ENCODE results near the gene WIZ. TPM values are rescaled to one million over a fixed set of nuclear protein-coding genes. Genes with fewer than 3 reads are reported as not detected.

The WIZ gene
- total and polyA plus RNA-seq, 10 of the 15 experiments (the other 5 are each of a cell fraction or from before 2014, with no cell fraction given): 0.10 to 26.7 (median 2.7) TPM

GRCh38 chr19:15404097-15404779, 45.5 kb downstream of the WIZ start:
- no TSS peak for BruUV-seq (replicated peaks)
- 91% methylated on average over 7 of the region's 7 CpGs for WGBS (ENCODE audit: insufficient coverage, insufficient replicate concordance, low lambda C conversion rate, missing lambda C conversion rate)
- no peak overlapping the region for H3K27ac ChIP-seq (ENCODE audit: control insufficient read depth, insufficient read depth)
- FAIRE-seq: no peak
- no peaks in the 10 kb centered on the region for H3K9me3 ChIP-seq (replicated peaks; ENCODE audit: control insufficient read depth, insufficient read depth, low read length)
- H4K20me1 ChIP-seq (ENCODE audit: control insufficient read depth, insufficient read depth): 0 out of 2 replicates have a peak, but pooled peaks cover 7% of the 10 kb centered on the region
- no peaks in the 10 kb centered on the region for H3K27me3 ChIP-seq (replicated peaks in 1 of 2; ENCODE audit: control insufficient read depth in 2 of 2, insufficient read depth in 2 of 2, low read length in 1 of 2)
- peak; percentile 52 for ATAC-seq
- H3K36me3 ChIP-seq (ENCODE audit: control insufficient read depth in 2 of 2, insufficient read depth in 2 of 2, low read length in 1 of 2): peaks cover 14 to 40% of the 10 kb centered on the region in 2 experiments; a peak in 3 of 4 replicates
- ChIA-PET CTCF (interaction anchor here (0.7 to 1.4 kb wide), 3 partner anchors 13 to 152 kb away, joined by 3 to 5 read pairs (median 3); partner anchors contain the start of gene AKAP8L), SMC1A (ENCODE audit: uncharacterized antibody, unreplicated experiment) (interaction anchor here (1.0 kb wide), 1 partner anchor 11 kb away, joined by 3 read pairs; no protein-coding TSS in a partner anchor), RAD21 (ENCODE audit: unreplicated experiment) (interaction anchor here (0.8 to 1.4 kb wide), 2 partner anchors 13 to 15 kb away, joined by 3 to 4 read pairs; partner anchors contain the start of gene AKAP8L), POLR2A (interaction anchor here (0.8 to 1.4 kb wide), 3 partner anchors 9 to 115 kb away, joined by 3 to 5 read pairs (median 3); partner anchors contain the start of gene AKAP8)
- no peaks in the 10 kb centered on the region for H3K4me1 ChIP-seq (ENCODE audit: control insufficient read depth, insufficient read depth, low read length)
- DNase-seq (ENCODE audit: low read depth, low spot score): no peak
- H3K4me3 ChIP-seq: no peak overlapping the region
- in situ Hi-C loops (cut with MboI): no loop called here
- no peak for TF ChIP-seq POLR2A (IDR thresholded peaks at IDR 0.05; ENCODE audit: low read depth, low read length)
- TF ChIP-seq LARP7 (IDR thresholded peaks at IDR 0.05): no peak
- no peak for TF ChIP-seq EP300 (IDR thresholded peaks at IDR 0.05; ENCODE audit: borderline replicate concordance in 1 of 2, control insufficient read depth in 1 of 2, low read depth in 2 of 2, low read length in 2 of 2)
- TF ChIP-seq TCF12 (IDR thresholded peaks at IDR 0.05; ENCODE audit: low read depth, low read length): no peak
- TF ChIP-seq, protein P1, sequence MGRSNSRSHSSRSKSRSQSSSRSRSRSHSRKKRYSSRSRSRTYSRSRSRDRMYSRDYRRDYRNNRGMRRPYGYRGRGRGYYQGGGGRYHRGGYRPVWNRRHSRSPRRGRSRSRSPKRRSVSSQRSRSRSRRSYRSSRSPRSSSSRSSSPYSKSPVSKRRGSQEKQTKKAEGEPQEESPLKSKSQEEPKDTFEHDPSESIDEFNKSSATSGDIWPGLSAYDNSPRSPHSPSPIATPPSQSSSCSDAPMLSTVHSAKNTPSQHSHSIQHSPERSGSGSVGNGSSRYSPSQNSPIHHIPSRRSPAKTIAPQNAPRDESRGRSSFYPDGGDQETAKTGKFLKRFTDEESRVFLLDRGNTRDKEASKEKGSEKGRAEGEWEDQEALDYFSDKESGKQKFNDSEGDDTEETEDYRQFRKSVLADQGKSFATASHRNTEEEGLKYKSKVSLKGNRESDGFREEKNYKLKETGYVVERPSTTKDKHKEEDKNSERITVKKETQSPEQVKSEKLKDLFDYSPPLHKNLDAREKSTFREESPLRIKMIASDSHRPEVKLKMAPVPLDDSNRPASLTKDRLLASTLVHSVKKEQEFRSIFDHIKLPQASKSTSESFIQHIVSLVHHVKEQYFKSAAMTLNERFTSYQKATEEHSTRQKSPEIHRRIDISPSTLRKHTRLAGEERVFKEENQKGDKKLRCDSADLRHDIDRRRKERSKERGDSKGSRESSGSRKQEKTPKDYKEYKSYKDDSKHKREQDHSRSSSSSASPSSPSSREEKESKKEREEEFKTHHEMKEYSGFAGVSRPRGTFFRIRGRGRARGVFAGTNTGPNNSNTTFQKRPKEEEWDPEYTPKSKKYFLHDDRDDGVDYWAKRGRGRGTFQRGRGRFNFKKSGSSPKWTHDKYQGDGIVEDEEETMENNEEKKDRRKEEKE (IDR thresholded peaks at IDR 0.05): no peak
- TF ChIP-seq MTA3 (IDR thresholded peaks at IDR 0.05; ENCODE audit: borderline replicate concordance, low read length): no peak
- TF ChIP-seq, protein P2, sequence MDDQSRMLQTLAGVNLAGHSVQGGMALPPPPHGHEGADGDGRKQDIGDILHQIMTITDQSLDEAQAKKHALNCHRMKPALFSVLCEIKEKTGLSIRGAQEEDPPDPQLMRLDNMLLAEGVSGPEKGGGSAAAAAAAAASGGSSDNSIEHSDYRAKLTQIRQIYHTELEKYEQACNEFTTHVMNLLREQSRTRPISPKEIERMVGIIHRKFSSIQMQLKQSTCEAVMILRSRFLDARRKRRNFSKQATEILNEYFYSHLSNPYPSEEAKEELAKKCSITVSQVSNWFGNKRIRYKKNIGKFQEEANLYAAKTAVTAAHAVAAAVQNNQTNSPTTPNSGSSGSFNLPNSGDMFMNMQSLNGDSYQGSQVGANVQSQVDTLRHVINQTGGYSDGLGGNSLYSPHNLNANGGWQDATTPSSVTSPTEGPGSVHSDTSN (IDR thresholded peaks at IDR 0.05; ENCODE audit: insufficient replicate concordance, low read depth, low read length): no peak
- TF ChIP-seq JUNB (IDR thresholded peaks at IDR 0.05): no peak
- TF ChIP-seq IKZF2 (IDR thresholded peaks at IDR 0.05): 0 out of 4 replicates have a peak, but pooled peaks of 1 of the 2 experiments have one; percentile 22
- no peak for TF ChIP-seq CBX5 (IDR thresholded peaks at IDR 0.05; ENCODE audit: low read depth)
- 0 out of 2 replicates have a peak, but pooled peaks have one; percentile 28 for TF ChIP-seq NR2F1 (conservative IDR thresholded peaks at IDR 0.05)
- no peak for TF ChIP-seq TCF7 (IDR thresholded peaks at IDR 0.05; ENCODE audit: borderline replicate concordance)
- TF ChIP-seq ATF2 (IDR thresholded peaks at IDR 0.05; ENCODE audit: low read length): no peak
- no peak for TF ChIP-seq KAT2A (conservative IDR thresholded peaks at IDR 0.05; ENCODE audit: control insufficient read depth, low read depth, low read length)
- no peak for TF ChIP-seq HCFC1 (IDR thresholded peaks at IDR 0.05; ENCODE audit: low read length)
- no peak for TF ChIP-seq NFXL1 (IDR thresholded peaks at IDR 0.05; ENCODE audit: borderline replicate concordance)
- peak; percentile 85 for TF ChIP-seq MEF2B (IDR thresholded peaks at IDR 0.05; ENCODE audit: partially characterized antibody, poor library complexity, severe bottlenecking)
- peak; percentile 22; the same call in 1 of the 2 replicates for TF ChIP-seq SPI1 (IDR thresholded peaks at IDR 0.05; ENCODE audit: borderline replicate concordance, insufficient read depth, low read depth, low read length)
- no peak overlapping the region for H2AFZ ChIP-seq (ENCODE audit: control insufficient read depth, low read depth, low read length)
- H3K4me2 ChIP-seq (ENCODE audit: control insufficient read depth, insufficient read depth): no peak overlapping the region; the same call in 1 of the 2 replicates
- no peak overlapping the region for H3K9ac ChIP-seq (ENCODE audit: control insufficient read depth, insufficient read depth, low read length)
- H3K79me2 ChIP-seq (ENCODE audit: control insufficient read depth, insufficient read depth, low read length): peaks cover 34% of the 10 kb centered on the region
- intact Hi-C loops (cut with micrococcal nuclease; ENCODE audit: unreplicated experiment): no loop called here
